GM19351 (cell line): Measurements from ENCODE around the gene SELENOT.

Experiments used
- ATAC-seq: cut with Tn5 transposase; IDR thresholded peaks from one replicate; pipeline ENCODE4 v1.9.1; 2021; ENCODE audit warnings: mild to moderate bottlenecking, moderate library complexity; ENCODE audit not compliant: unreplicated experiment

SELENOT gene

GRCh38 chr3:150662410-150663200 lies 59.5 kb downstream of the SELENOT start:
- ATAC-seq = no peak

- no peak for ATAC-seq
These were observed 60.3 kb downstream of the SELENOT start for GRCh38 chr3:150663461-150663860.

- ATAC-seq = no peak
These were observed 63.0 kb downstream of the SELENOT start for GRCh38 chr3:150666167-150666566.

GRCh38 chr3:150673966-150674365 lies 70.8 kb downstream of the SELENOT start:
- ATAC-seq = no peak

GRCh38 chr3:150675587-150675986 lies 72.5 kb downstream of the SELENOT start:
- no peak for ATAC-seq
